Caki2 (cell line): ENCODE measurements around the gene LRRC1. TPM values are rescaled to one million over a fixed set of nuclear protein-coding genes. Genes with fewer than 3 reads are reported as not detected.

Source experiments
- DNase-seq: peaks from one replicate; pipeline ENCODE4 v3.0.0-alpha.2; 2015; ENCODE audit warnings: low read depth
- in situ Hi-C: cut with HindIII; loops from 2 replicates; pipeline ENCODE4 v1.10.0; 2016; ENCODE audit warnings: low sequenced_read_pairs, low pct_unique_long_range_greater_than_20kb, mixed read lengths
- total RNA-seq: library from RNA; depleted of rRNA; stranded (reverse); fragments of >200 nt; shearing (Covaris generic); gene quantifications from 2 replicates; pipeline ENCODE4 v1.2.3, GENCODE V29; 2014; ENCODE audit warnings: low replicate concordance

The LRRC1 gene
- total RNA-seq, 1 experiment from 2014 or later: 10.3 TPM

GRCh38 chr6:53898026-53898795, 103.4 kb downstream of the LRRC1 start:
- in situ Hi-C loops: no loop called here
- no peak for DNase-seq

GRCh38 chr6:53899512-53899911, 104.7 kb downstream of the LRRC1 start:
- no peak for DNase-seq
- in situ Hi-C loops: no loop called here

DNA sequence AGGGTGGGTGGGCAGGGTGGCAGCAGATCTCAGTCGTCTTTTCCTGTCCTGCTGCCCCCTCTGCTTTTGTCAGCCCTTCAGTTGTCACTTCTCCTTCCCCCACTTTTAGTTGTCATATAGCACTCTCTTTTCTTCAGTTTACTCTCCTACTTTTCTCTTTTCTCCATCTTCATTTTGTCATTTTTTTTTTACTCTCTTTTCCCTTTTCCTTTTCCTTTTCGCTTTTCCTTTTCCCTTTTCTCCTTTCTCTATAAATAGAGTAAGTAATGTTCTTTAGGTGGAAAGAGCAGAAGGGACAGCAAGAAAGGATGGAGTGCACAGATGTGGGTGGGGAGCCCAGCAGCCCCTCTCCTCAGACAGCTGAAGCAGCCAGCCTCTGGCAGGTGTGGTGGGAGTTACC, 108.6 kb downstream of the LRRC1 start:
- no peak for DNase-seq
- in situ Hi-C loops: no loop called here

DNA sequence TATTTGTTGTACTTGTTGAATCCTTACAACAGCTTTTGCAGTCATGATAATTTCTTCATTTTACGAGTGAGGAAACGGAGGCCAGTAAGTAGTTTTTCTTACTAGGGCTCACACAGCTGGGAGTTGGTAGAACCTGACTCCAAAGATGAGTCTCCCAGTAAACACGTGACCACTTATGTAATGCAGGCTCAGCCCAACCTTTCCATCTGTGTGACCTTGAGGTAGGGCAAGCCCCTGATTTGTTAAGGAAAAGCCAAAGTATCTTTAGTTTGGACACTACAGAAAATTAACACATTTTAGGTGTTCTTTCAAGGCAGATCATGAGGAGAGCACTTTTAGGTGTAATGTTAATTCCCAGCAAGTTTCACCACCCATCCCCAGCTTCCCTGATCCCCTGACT, 111.3 kb downstream of the LRRC1 start:
- DNase-seq: no peak
- in situ Hi-C loops: no loop called here

GRCh38 chr6:53906842-53907241, 112.0 kb downstream of the LRRC1 start:
- DNase-seq: no peak
- in situ Hi-C loops: no loop called here

- DNase-seq: no peak
- in situ Hi-C loops: no loop called here
Observed at GRCh38 chr6:53910834-53911233, 116.0 kb downstream of the LRRC1 start.

DNA sequence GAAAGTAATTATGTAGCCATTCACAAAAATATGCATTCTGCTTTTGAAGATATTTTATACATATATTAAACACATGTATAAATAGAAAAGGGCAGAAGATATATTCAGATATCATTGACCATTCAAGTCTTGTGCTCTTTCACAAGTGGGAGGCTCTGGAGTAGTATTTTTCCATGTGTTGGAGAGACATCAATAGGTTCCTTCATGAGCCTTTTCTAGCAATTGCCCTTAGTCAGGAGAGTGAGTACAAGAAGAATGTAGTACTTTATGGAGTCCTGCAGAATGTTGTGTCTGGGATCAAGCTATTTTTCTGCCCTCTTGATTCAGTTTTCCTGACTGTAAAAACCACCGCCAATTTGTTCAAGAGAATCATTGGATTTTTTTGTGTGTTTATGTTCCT, 117.9 kb downstream of the LRRC1 start:
- DNase-seq: no peak
- in situ Hi-C loops: no loop called here

DNA sequence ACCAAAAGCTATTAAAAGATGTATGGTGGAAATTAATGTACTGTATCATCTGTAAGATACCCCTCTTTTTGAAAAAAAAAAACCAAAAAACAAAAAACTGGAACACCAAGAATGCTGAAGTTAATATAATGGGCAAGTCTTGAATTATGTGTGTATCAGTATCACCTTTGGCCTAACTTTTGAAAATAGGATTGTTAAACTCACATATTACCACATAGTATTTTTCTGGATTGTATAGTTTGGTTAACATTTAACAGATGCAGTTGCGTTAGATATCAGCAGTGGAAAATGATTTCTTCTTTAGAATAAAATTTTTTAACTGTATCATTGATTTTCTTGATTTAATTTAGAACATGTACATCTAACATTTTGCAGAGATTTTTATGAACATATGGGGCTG, 118.5 kb downstream of the LRRC1 start:
- DNase-seq: no peak
- in situ Hi-C loops: no loop called here

GRCh38 chr6:53915026-53915691, 120.4 kb downstream of the LRRC1 start:
- DNase-seq: no peak
- in situ Hi-C loops: no loop called here

DNA sequence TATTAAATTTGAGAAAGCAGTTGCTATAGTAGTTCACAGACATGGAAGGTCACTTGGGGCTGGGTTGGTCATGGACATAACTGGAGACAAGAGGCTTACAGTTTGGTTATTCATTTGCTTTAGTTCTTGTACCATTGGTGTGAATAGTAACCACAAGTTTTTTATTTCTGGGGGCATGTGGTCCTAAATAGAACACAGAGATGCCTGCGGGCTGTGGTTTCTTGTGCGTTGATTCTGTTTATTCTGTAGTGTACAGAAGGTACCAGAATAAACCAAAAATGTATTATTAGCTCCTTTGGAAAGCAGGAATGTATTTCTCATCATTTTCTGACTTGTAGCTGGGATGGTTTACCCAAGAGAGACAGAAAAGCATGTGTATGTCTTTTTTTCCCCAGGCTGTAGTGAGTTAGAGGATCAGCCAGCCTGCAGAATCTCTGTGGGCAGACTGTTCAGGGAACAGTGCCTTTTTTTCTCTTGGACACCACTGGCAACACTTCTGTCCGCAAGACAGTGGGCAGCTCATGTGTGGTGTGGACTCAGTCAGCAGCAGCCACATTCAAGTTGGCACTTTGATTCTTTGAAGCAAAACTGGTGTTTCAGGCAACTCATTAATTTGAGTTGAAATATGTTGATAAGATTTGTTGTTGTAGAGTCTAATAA, 122.1 kb downstream of the LRRC1 start:
- DNase-seq: no peak
- in situ Hi-C loops: no loop called here

DNA sequence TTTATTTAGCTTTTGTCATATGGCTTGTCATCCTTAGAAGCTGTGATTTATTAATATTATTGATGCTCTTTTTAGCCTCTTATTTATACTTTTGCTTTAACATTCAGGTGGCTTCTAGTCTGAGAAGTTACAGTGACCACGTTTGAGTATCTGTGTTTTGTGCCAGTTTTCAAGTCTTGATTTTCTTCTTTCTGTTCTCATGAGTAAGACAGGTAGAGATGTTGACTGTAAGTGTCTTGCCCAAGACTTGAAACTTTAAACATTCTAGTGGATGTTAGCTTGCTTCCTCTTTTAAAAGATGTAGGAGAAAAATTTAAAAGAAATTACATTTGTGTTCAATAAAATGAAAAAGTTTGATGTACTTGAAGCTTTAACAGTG, 122.6 kb downstream of the LRRC1 start:
- in situ Hi-C loops: no loop called here
- no peak for DNase-seq

DNA sequence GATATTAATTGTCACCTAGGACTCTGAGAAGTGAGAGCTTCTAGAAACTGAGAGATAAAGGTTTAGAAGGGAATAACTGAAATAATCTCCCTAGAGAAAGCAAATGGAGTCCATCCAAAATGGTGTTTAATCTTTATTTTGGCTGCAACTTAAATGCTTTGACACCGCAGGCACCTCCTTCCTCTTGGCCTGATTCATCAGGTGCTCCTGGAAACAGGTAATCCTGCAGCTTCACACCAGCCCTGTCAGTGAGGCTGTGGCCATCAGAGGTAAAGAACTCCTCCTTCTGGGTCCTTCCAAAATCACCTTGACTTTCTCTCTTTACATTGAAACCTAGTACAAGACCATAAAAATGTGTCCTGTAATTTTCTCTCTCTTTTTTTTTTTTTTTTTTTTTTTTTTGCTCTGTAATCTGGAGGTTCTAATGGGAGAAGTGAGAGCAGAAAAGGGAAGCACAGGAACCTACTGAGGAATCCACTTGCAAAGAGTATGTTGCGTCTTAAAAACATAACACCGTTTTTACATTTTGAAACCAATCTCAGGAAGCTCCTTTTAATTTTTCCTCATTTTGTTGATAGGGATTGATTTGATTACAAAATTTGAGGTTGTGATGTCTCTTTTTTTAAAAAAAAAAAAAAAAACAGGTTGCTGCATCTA, 124.2 kb downstream of the LRRC1 start:
- in situ Hi-C loops: no loop called here

DNA sequence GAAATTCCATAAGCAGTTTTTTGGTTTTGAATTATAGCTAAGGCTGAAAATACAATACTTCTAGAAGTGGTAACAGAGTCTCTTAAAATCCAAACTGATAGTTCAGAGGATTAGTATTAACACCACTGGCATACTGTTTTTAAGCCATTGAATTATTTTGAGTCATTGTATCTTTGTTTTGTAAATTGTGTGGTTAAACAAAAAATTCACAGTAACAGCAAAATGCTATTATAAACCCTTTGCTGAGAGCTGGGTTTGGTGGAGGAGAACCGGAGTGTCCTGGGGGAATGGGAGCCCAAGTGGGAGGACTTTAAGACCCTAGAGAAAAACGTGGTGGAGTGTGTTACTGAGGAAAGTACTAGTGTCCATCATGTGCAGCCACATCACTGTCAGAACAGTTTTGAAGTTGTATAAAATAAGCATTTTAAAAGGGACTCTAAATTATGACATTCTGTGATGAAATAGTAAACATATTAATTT, 125.1 kb downstream of the LRRC1 start:
- in situ Hi-C loops: no loop called here

More for the DNA sequence above, 124.2 kb downstream of the LRRC1 start:
- DNase-seq: no peak

DNA sequence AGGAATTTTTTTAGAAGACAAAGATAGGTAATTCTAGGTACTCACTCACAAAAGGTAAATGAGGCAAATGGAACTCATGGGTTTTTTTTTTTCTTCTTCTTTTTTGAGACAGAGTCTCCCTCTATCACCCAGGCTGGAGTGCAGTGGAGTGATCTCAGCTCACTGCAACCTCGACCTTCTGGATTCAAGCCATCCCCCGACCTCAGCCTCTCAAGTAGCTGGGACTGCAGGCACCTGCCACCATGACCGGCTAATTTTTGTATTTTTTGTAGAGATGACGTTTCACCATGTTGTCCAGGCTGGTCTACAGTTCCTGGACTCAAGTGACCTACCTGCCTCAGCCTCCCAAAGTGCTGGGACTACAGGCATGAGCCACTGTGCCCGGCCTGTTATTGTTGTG, 126.1 kb downstream of the LRRC1 start:
- in situ Hi-C loops: no loop called here
- DNase-seq: no peak

More for the DNA sequence above, 125.1 kb downstream of the LRRC1 start:
- DNase-seq: no peak

GRCh38 chr6:53921639-53922038, 126.8 kb downstream of the LRRC1 start:
- in situ Hi-C loops: no loop called here
- DNase-seq: no peak

GRCh38 chr6:53922539-53922981, 127.8 kb downstream of the LRRC1 start:
- in situ Hi-C loops: no loop called here

DNA sequence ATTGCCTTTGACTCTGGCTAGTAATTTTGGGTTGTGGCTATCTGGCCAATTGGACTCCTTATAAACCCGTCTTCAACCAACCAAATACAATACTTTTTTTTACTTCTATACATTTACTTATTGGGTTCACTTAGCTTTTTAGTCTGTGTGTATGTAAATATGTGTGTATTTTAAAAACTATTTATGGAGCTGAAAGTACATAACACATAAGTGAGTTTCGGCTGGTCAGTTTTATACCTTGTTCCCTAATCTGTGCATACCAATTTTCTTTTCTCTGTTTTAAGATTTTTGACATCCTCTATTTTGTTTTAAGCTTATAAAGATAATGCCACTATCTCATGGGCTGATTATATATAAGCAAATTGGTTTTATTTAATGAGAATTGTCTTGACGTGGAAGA, 129.5 kb downstream of the LRRC1 start:
- DNase-seq: no peak
- in situ Hi-C loops: no loop called here

More at GRCh38 chr6:53922539-53922981, 127.8 kb downstream of the LRRC1 start:
- peak; percentile 18 for DNase-seq

DNA sequence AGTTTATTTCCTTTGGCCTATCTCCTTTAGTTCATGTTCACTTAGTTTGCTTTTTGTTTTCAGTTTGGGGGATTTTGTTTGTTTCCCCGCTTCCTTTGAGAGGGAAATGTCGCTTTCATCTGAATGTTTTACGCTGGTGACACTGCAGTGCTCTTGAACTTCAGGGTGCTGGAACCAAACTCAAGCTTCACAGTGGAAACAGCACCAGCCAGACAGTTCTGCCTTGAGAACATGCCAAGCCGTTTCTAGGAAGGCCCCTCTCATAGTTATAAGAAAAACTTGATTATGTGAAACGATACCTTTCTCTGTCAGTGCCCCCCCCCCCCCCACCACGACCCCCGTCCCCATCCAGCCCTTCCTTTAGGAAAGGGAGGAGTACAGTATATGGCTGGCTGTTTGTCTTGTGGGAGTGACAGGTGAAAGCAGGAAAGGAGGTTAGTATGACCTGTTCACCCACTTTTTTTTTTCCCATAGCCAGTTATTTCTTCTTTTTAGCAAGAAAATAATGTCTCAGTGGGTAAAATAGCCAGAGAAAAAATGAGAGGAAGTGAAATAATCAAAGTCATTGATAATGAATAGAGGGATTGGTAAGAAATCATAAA, 130.1 kb downstream of the LRRC1 start:
- in situ Hi-C loops: no loop called here
- DNase-seq: no peak
